Endothelial cell of umbilical vein (primary cell): Measurements from ENCODE around the gene DHCR7. TPM values are rescaled to one million over a fixed set of nuclear protein-coding genes. Genes with fewer than 3 reads are reported as not detected.

ENCODE experiments used
- BruUV-seq: library from RNA; stranded (reverse); fragments of 400-500 nt; replicated peaks from 2 replicates; lab custom pipeline; 2021; lab: Mats Ljungman, UMichigan
- CTCF ChIA-PET: fragments of 300-600, 350-600 bp; sonication (Branson Sonifier 250); formaldehyde crosslinking; loops from one replicate; lab custom pipeline; 2021; ENCODE audit warnings: antibody characterized with exemption, inconsistent platforms; lab: Charles Lee
- POLR2A ChIA-PET: fragments of 300-600, 350-600 bp; sonication (Branson Sonifier 250); formaldehyde crosslinking; loops from one replicate; lab custom pipeline; 2021; ENCODE audit warnings: antibody characterized with exemption, inconsistent platforms; lab: Charles Lee
- DNase-seq: peaks from one replicate; pipeline ENCODE4 v3.0.0-alpha.2; 2011; ENCODE audit warnings: low read depth, low spot score
- FAIRE-seq: peaks from 2 replicates; lab custom pipeline; 2011; peaks lifted over from hg19 to GRCh38; lab: Jason Lieb, UNC
- H2AFZ ChIP-seq: 2 replicates; pipeline ENCODE4 v1.6.0; 2012; ENCODE audit warnings: low read depth, low read length, control low read depth, inconsistent platforms
- H3K27ac ChIP-seq: 2 replicates; pipeline ENCODE4 v1.5.1; 2011; ENCODE audit warnings: low read depth, mild to moderate bottlenecking, control low read depth, low read length, moderate library complexity; ENCODE audit not compliant: insufficient read depth
- H3K27me3 ChIP-seq, 2 experiments: 2 replicates each; pipeline versions ENCODE4 v1.6.0 to v1.6.1; 2011; ENCODE audit warnings: low read length in 2 of 2, mixed read lengths in 1 of 2; ENCODE audit not compliant: control insufficient read depth in 2 of 2, insufficient read depth in 2 of 2
- H3K36me3 ChIP-seq, 2 experiments: 2 replicates in 1 of 2; 3 replicates in 1 of 2; pipeline ENCODE4 v1.5.1; 2011; ENCODE audit warnings: low read length in 2 of 2, mild to moderate bottlenecking in 1 of 2, moderate library complexity in 1 of 2; ENCODE audit not compliant: control insufficient read depth in 2 of 2, insufficient read depth in 2 of 2; ENCODE audit errors: extremely low read depth in 1 of 2
- H3K4me1 ChIP-seq: 3 replicates; pipeline ENCODE4 v1.5.1; 2011; ENCODE audit warnings: mild to moderate bottlenecking, low read length; ENCODE audit not compliant: control insufficient read depth, insufficient read depth; ENCODE audit errors: extremely low read depth
- H3K4me2 ChIP-seq: 2 replicates; pipeline ENCODE4 v1.6.1; 2011; ENCODE audit warnings: low read length, control low read depth, mixed read lengths; ENCODE audit not compliant: insufficient read depth
- H3K4me3 ChIP-seq, 3 experiments: fragments of 200-600 bp in 1 of 3; sonication (generic), shearing (Covaris generic) in 1 of 3; replicated peaks in 1 of 3; 2 replicates each; pipeline ENCODE4 v1.5.1; 2011 to 2016; ENCODE audit warnings: control low read depth in 3 of 3, low read length in 3 of 3, mild to moderate bottlenecking in 2 of 3, inconsistent platforms in 1 of 3, low read depth in 1 of 3, moderate library complexity in 1 of 3; ENCODE audit not compliant: insufficient read depth in 1 of 3
- H3K79me2 ChIP-seq: 2 replicates; pipeline ENCODE4 v1.6.0; 2012; ENCODE audit warnings: low read length, inconsistent platforms; ENCODE audit not compliant: control insufficient read depth, insufficient read depth
- H3K9ac ChIP-seq: replicated peaks from 2 replicates; pipeline ENCODE3; 2011; ENCODE audit warnings: low read length, control low read depth; ENCODE audit not compliant: insufficient read depth; ENCODE audit errors: extremely low read depth
- H3K9me1 ChIP-seq: replicated peaks from 3 replicates; pipeline ENCODE4 v1.6.0; 2011; ENCODE audit warnings: mild to moderate bottlenecking, low read length; ENCODE audit not compliant: control insufficient read depth, insufficient read depth; ENCODE audit errors: extremely low read depth
- H3K9me3 ChIP-seq: replicated peaks from 2 replicates; pipeline ENCODE4 v1.5.1; 2012; ENCODE audit warnings: low read length, inconsistent platforms; ENCODE audit not compliant: control insufficient read depth, insufficient read depth
- H4K20me1 ChIP-seq: replicated peaks from 2 replicates; pipeline ENCODE3; 2011; ENCODE audit warnings: mild to moderate bottlenecking, low read length; ENCODE audit not compliant: control insufficient read depth, insufficient read depth; ENCODE audit errors: extremely low read depth
- EZH2 ChIP-seq: IDR thresholded peaks from 2 replicates; pipeline ENCODE4 v1.6.1; 2012; ENCODE audit warnings: borderline replicate concordance, low read depth, mild to moderate bottlenecking, moderate library complexity, low read length, inconsistent platforms; ENCODE audit not compliant: severe bottlenecking
- FOS ChIP-seq: IDR thresholded peaks from 2 replicates; pipeline ENCODE4 v1.6.1; 2011; ENCODE audit warnings: mild to moderate bottlenecking, low read length, moderate library complexity, borderline replicate concordance; ENCODE audit not compliant: insufficient read depth
- GATA2 ChIP-seq: IDR thresholded peaks from 2 replicates; pipeline ENCODE4 v1.7.0; 2011; ENCODE audit warnings: low read depth, mild to moderate bottlenecking, moderate library complexity, mixed read lengths, low read length; ENCODE audit not compliant: insufficient read length, insufficient read depth
- JUN ChIP-seq: IDR thresholded peaks from 2 replicates; pipeline ENCODE4 v1.6.1; 2011; ENCODE audit warnings: borderline replicate concordance, low read depth; ENCODE audit not compliant: insufficient read length, insufficient read depth
- MYC ChIP-seq: IDR thresholded peaks from one replicate; pipeline ENCODE4 v1.6.1; 2011; ENCODE audit warnings: mild to moderate bottlenecking, low read depth, low read length
- POLR2A ChIP-seq: IDR thresholded peaks from 2 replicates; pipeline ENCODE4 v1.6.1; 2012; ENCODE audit warnings: low read depth, mild to moderate bottlenecking, control low read depth, low read length
- POLR2AphosphoS5 ChIP-seq: IDR thresholded peaks from 2 replicates; pipeline ENCODE4 v1.6.1; 2012; ENCODE audit warnings: low read depth, mild to moderate bottlenecking, control low read depth, low read length, moderate library complexity; ENCODE audit not compliant: insufficient read depth
- dilution Hi-C: fragments of 300-500 bp; cut with MboI; formaldehyde crosslinking; loops from one replicate; pipeline ENCODE4 v1.15.0; 2019; ENCODE audit warnings: low sequenced_read_pairs; ENCODE audit not compliant: extremely low pct_ligation_motif_present
- intact Hi-C: fragments of 100-400 bp; cut with micrococcal nuclease; formaldehyde crosslinking; loops from one replicate; pipeline ENCODE4 v1.10.0; 2022
- polyA plus RNA-seq, 4 experiments: library from polyadenylated mRNA; depleted of rRNA in 3 of 4; stranded (reverse) in 3 of 4; unstranded in 1 of 4; fragments of >200 nt; gene quantifications; 2 replicates each; pipeline versions ENCODE4 v1.2.1 to v1.2.3, GENCODE V29; 2011 to 2012; ENCODE audit warnings: missing spikeins in 1 of 4
- total RNA-seq: library from RNA; stranded (reverse); gene quantifications from 2 replicates; pipeline ENCODE4 v1.2.3, GENCODE V29; 2021
- TF ChIP-seq, protein P1 (sequence below): IDR thresholded peaks from 2 replicates; pipeline ENCODE4 v1.6.1; 2011; ENCODE audit not compliant: insufficient read depth, insufficient read length
- TF ChIP-seq, protein P2 (sequence below), 2 donors: IDR thresholded peaks; 1 replicate in 1 of 2; 2 replicates in 1 of 2; pipeline ENCODE4 v1.5.1; 2011; ENCODE audit warnings: low read length in 2 of 2, mild to moderate bottlenecking in 2 of 2, moderate library complexity in 2 of 2, control low read depth in 1 of 2, inconsistent platforms in 1 of 2, low read depth in 1 of 2; ENCODE audit not compliant: insufficient read depth in 1 of 2; ENCODE audit errors: extremely low read depth in 1 of 2

Gene DHCR7
- total and polyA plus RNA-seq, 2 donors (not counting 3 experiments of a cell fraction or from before 2014, with no cell fraction given): 171 to 175 TPM

DNA sequence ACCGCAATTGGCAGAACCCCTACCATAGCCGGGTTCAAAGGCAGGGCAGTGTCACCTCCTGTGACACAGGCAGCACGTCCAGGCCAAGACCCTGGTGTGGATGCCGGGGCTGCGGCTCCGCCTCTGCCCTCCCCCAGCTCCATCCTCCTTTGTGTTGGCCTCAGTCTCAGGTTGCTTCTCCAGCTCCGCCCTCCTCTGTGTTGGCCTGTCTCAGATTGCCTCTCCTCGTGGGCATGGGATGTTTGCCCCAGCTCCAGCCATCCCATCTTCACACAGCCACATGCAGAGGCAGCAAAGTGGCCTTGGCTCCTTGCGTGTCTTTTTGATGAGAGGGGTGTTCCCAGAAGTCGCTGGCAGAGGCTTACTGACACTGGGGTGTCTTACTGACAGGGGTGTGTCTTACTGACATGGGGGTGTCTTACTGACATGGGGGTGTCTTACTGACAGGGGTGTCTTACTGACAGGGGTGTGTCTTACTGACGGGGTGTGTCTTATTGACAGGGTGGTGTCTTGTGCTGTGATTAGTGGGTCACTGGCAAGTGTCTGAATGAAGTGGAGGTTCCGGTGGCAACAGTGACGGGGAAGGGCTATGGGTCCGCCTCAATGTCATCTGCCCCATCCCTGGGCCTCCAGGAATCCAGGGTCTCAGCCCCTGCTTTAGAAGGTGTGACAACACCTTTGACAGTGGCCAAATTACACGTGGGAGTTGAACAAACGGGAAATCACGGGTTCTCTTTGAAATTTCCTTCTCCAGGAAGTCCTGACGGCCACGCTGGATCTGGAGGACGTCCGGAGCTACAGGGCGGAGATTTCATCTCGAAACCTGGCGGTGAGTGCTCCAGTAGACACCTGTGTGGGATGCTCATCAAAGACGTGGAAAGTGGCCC is 29.7 kb upstream of the DHCR7 start:
- BruUV-seq: no TSS peak
- Histone ChIP-seq H4K20me1 (no peaks in the 10 kb centered on the region), H3K27me3 (no peaks in the 10 kb centered on the region), H3K4me1 (no peaks in the 10 kb centered on the region), H2AFZ (no peak overlapping the region), H3K9ac (no peak overlapping the region), H3K9me1 (no peaks in the 10 kb centered on the region), H3K4me3 (no peak overlapping the region), H3K79me2 (no peaks in the 10 kb centered on the region), H3K9me3 (no peaks in the 10 kb centered on the region), H3K36me3 (peaks cover 13 to 57% of the 10 kb centered on the region in 2 experiments), H3K4me2 (no peak overlapping the region), H3K27ac (no peak overlapping the region)
- intact Hi-C loops: no loop called here
- ChIA-PET CTCF (interaction anchor here (1.4 kb wide), 1 partner anchor 85 kb away, joined by 3 read pairs; no protein-coding TSS in a partner anchor), POLR2A (no interaction called here)
- TF ChIP-seq EZH2: no peak
- TF ChIP-seq FOS: no peak
- TF ChIP-seq, protein P1, sequence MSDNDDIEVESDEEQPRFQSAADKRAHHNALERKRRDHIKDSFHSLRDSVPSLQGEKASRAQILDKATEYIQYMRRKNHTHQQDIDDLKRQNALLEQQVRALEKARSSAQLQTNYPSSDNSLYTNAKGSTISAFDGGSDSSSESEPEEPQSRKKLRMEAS: no peak
- TF ChIP-seq JUN: no peak
- dilution Hi-C loops: no loop called here
- FAIRE-seq: no peak
- no peak for DNase-seq

DNA sequence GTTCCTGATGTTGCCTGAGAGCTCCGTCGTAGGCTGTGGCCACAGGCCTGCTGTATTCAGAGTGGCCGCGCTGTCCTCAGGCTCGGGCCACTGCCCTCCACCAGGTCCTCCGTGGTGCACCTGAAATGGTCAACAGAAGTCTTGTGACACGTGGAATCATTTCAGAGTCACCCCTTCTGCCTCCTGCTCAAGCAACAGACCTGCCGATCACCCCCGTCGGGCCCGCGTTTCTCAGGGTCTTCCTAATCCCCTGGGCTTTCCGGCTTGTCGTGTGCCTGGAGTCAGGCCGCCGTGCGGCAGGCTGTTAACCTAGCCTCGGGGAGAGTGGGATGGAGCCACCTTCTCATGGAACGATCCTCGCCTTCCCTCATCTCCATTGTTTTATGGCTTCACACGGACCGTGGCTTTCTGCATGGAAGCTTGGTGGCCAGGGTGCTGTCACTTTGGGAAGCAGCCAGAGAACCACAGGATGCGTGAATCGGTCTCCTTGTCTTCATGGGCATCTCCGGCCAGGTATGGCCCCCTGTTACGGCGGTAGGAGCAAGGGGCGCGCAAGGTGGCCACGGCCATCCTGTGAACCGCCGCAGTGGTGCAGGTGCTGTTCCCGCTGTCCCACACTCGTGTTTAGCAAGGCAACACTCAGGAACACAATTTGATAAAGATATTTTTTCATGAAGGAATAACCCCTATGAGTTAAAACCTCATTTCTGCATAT is 28.9 kb upstream of the DHCR7 start:
- Histone ChIP-seq H3K27me3 (no peaks in the 10 kb centered on the region), H4K20me1 (no peaks in the 10 kb centered on the region), H3K9me3 (no peaks in the 10 kb centered on the region), H3K27ac (no peak overlapping the region), H3K9ac (no peak overlapping the region), H3K9me1 (no peaks in the 10 kb centered on the region), H3K79me2 (no peaks in the 10 kb centered on the region), H3K4me3 (no peak overlapping the region), H2AFZ (no peak overlapping the region), H3K4me1 (no peaks in the 10 kb centered on the region), H3K36me3 (peaks cover 16 to 60% of the 10 kb centered on the region in 2 experiments), H3K4me2 (no peak overlapping the region)
- intact Hi-C loops: no loop called here
- DNase-seq (no peak), FAIRE-seq (no peak)
- ChIA-PET POLR2A (no interaction called here), CTCF (no interaction called here)
- dilution Hi-C loops: no loop called here
- no TSS peak for BruUV-seq
- TF ChIP-seq MYC (no peak), EZH2 (no peak), JUN (no peak), POLR2AphosphoS5 (no peak), FOS (no peak), POLR2A (no peak), GATA2 (no peak)
- TF ChIP-seq, protein P2, sequence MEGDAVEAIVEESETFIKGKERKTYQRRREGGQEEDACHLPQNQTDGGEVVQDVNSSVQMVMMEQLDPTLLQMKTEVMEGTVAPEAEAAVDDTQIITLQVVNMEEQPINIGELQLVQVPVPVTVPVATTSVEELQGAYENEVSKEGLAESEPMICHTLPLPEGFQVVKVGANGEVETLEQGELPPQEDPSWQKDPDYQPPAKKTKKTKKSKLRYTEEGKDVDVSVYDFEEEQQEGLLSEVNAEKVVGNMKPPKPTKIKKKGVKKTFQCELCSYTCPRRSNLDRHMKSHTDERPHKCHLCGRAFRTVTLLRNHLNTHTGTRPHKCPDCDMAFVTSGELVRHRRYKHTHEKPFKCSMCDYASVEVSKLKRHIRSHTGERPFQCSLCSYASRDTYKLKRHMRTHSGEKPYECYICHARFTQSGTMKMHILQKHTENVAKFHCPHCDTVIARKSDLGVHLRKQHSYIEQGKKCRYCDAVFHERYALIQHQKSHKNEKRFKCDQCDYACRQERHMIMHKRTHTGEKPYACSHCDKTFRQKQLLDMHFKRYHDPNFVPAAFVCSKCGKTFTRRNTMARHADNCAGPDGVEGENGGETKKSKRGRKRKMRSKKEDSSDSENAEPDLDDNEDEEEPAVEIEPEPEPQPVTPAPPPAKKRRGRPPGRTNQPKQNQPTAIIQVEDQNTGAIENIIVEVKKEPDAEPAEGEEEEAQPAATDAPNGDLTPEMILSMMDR (IDR thresholded peaks at IDR 0.05; ENCODE audit: extremely low read depth in 1 of 2, insufficient read depth in 1 of 2, low read depth in 1 of 2, low read length in 2 of 2): no peak
- TF ChIP-seq, protein P1: no peak
